Endothelial cell of umbilical vein (primary cell): ENCODE measurements around the gene PHC2. TPM values are rescaled to one million over a fixed set of nuclear protein-coding genes. Genes with fewer than 3 reads are reported as not detected.

Experiments used
- BruUV-seq: library from RNA; stranded (reverse); fragments of 400-500 nt; replicated peaks from 2 replicates; lab custom pipeline; 2021; lab: Mats Ljungman, UMichigan
- CTCF ChIA-PET: fragments of 300-600, 350-600 bp; sonication (Branson Sonifier 250); formaldehyde crosslinking; loops from one replicate; lab custom pipeline; 2021; ENCODE audit warnings: antibody characterized with exemption, inconsistent platforms; lab: Charles Lee
- POLR2A ChIA-PET: fragments of 300-600, 350-600 bp; sonication (Branson Sonifier 250); formaldehyde crosslinking; loops from one replicate; lab custom pipeline; 2021; ENCODE audit warnings: antibody characterized with exemption, inconsistent platforms; lab: Charles Lee
- DNase-seq: peaks from one replicate; pipeline ENCODE4 v3.0.0-alpha.2; 2011; ENCODE audit warnings: low read depth, low spot score
- FAIRE-seq: peaks from 2 replicates; lab custom pipeline; 2011; peaks lifted over from hg19 to GRCh38; lab: Jason Lieb, UNC
- H2AFZ ChIP-seq: 2 replicates; pipeline ENCODE4 v1.6.0; 2012; ENCODE audit warnings: low read depth, low read length, control low read depth, inconsistent platforms
- H3K27ac ChIP-seq: 2 replicates; pipeline ENCODE4 v1.5.1; 2011; ENCODE audit warnings: low read depth, mild to moderate bottlenecking, control low read depth, low read length, moderate library complexity; ENCODE audit not compliant: insufficient read depth
- H3K27me3 ChIP-seq, 2 experiments: 2 replicates each; pipeline versions ENCODE4 v1.6.0 to v1.6.1; 2011; ENCODE audit warnings: low read length in 2 of 2, mixed read lengths in 1 of 2; ENCODE audit not compliant: control insufficient read depth in 2 of 2, insufficient read depth in 2 of 2
- H3K36me3 ChIP-seq, 2 experiments: 2 replicates in 1 of 2; 3 replicates in 1 of 2; pipeline ENCODE4 v1.5.1; 2011; ENCODE audit warnings: low read length in 2 of 2, mild to moderate bottlenecking in 1 of 2, moderate library complexity in 1 of 2; ENCODE audit not compliant: control insufficient read depth in 2 of 2, insufficient read depth in 2 of 2; ENCODE audit errors: extremely low read depth in 1 of 2
- H3K4me1 ChIP-seq: 3 replicates; pipeline ENCODE4 v1.5.1; 2011; ENCODE audit warnings: mild to moderate bottlenecking, low read length; ENCODE audit not compliant: control insufficient read depth, insufficient read depth; ENCODE audit errors: extremely low read depth
- H3K4me2 ChIP-seq: 2 replicates; pipeline ENCODE4 v1.6.1; 2011; ENCODE audit warnings: low read length, control low read depth, mixed read lengths; ENCODE audit not compliant: insufficient read depth
- H3K4me3 ChIP-seq, 3 experiments: fragments of 200-600 bp in 1 of 3; sonication (generic), shearing (Covaris generic) in 1 of 3; replicated peaks in 1 of 3; 2 replicates each; pipeline ENCODE4 v1.5.1; 2011 to 2016; ENCODE audit warnings: control low read depth in 3 of 3, low read length in 3 of 3, mild to moderate bottlenecking in 2 of 3, inconsistent platforms in 1 of 3, low read depth in 1 of 3, moderate library complexity in 1 of 3; ENCODE audit not compliant: insufficient read depth in 1 of 3
- H3K79me2 ChIP-seq: 2 replicates; pipeline ENCODE4 v1.6.0; 2012; ENCODE audit warnings: low read length, inconsistent platforms; ENCODE audit not compliant: control insufficient read depth, insufficient read depth
- H3K9ac ChIP-seq: replicated peaks from 2 replicates; pipeline ENCODE3; 2011; ENCODE audit warnings: low read length, control low read depth; ENCODE audit not compliant: insufficient read depth; ENCODE audit errors: extremely low read depth
- H3K9me1 ChIP-seq: replicated peaks from 3 replicates; pipeline ENCODE4 v1.6.0; 2011; ENCODE audit warnings: mild to moderate bottlenecking, low read length; ENCODE audit not compliant: control insufficient read depth, insufficient read depth; ENCODE audit errors: extremely low read depth
- H3K9me3 ChIP-seq: replicated peaks from 2 replicates; pipeline ENCODE4 v1.5.1; 2012; ENCODE audit warnings: low read length, inconsistent platforms; ENCODE audit not compliant: control insufficient read depth, insufficient read depth
- H4K20me1 ChIP-seq: replicated peaks from 2 replicates; pipeline ENCODE3; 2011; ENCODE audit warnings: mild to moderate bottlenecking, low read length; ENCODE audit not compliant: control insufficient read depth, insufficient read depth; ENCODE audit errors: extremely low read depth
- CTCF ChIP-seq, 2 donors: IDR thresholded peaks; 1 replicate in 1 of 2; 2 replicates in 1 of 2; pipeline ENCODE4 v1.5.1; 2011; ENCODE audit warnings: low read length in 2 of 2, mild to moderate bottlenecking in 2 of 2, moderate library complexity in 2 of 2, control low read depth in 1 of 2, inconsistent platforms in 1 of 2, low read depth in 1 of 2; ENCODE audit not compliant: insufficient read depth in 1 of 2; ENCODE audit errors: extremely low read depth in 1 of 2
- EZH2 ChIP-seq: IDR thresholded peaks from 2 replicates; pipeline ENCODE4 v1.6.1; 2012; ENCODE audit warnings: borderline replicate concordance, low read depth, mild to moderate bottlenecking, moderate library complexity, low read length, inconsistent platforms; ENCODE audit not compliant: severe bottlenecking
- FOS ChIP-seq: IDR thresholded peaks from 2 replicates; pipeline ENCODE4 v1.6.1; 2011; ENCODE audit warnings: mild to moderate bottlenecking, low read length, moderate library complexity, borderline replicate concordance; ENCODE audit not compliant: insufficient read depth
- GATA2 ChIP-seq: IDR thresholded peaks from 2 replicates; pipeline ENCODE4 v1.7.0; 2011; ENCODE audit warnings: low read depth, mild to moderate bottlenecking, moderate library complexity, mixed read lengths, low read length; ENCODE audit not compliant: insufficient read length, insufficient read depth
- JUN ChIP-seq: IDR thresholded peaks from 2 replicates; pipeline ENCODE4 v1.6.1; 2011; ENCODE audit warnings: borderline replicate concordance, low read depth; ENCODE audit not compliant: insufficient read length, insufficient read depth
- MAX ChIP-seq: IDR thresholded peaks from 2 replicates; pipeline ENCODE4 v1.6.1; 2011; ENCODE audit not compliant: insufficient read depth, insufficient read length
- MYC ChIP-seq: IDR thresholded peaks from one replicate; pipeline ENCODE4 v1.6.1; 2011; ENCODE audit warnings: mild to moderate bottlenecking, low read depth, low read length
- POLR2A ChIP-seq: IDR thresholded peaks from 2 replicates; pipeline ENCODE4 v1.6.1; 2012; ENCODE audit warnings: low read depth, mild to moderate bottlenecking, control low read depth, low read length
- POLR2AphosphoS5 ChIP-seq: IDR thresholded peaks from 2 replicates; pipeline ENCODE4 v1.6.1; 2012; ENCODE audit warnings: low read depth, mild to moderate bottlenecking, control low read depth, low read length, moderate library complexity; ENCODE audit not compliant: insufficient read depth
- dilution Hi-C: fragments of 300-500 bp; cut with MboI; formaldehyde crosslinking; loops from one replicate; pipeline ENCODE4 v1.15.0; 2019; ENCODE audit warnings: low sequenced_read_pairs; ENCODE audit not compliant: extremely low pct_ligation_motif_present
- intact Hi-C: fragments of 100-400 bp; cut with micrococcal nuclease; formaldehyde crosslinking; loops from one replicate; pipeline ENCODE4 v1.10.0; 2022
- polyA plus RNA-seq, 4 experiments: library from polyadenylated mRNA; depleted of rRNA in 3 of 4; stranded (reverse) in 3 of 4; unstranded in 1 of 4; fragments of >200 nt; gene quantifications; 2 replicates each; pipeline versions ENCODE4 v1.2.1 to v1.2.3, GENCODE V29; 2011 to 2012; ENCODE audit warnings: missing spikeins in 1 of 4
- total RNA-seq: library from RNA; stranded (reverse); gene quantifications from 2 replicates; pipeline ENCODE4 v1.2.3, GENCODE V29; 2021

PHC2 gene
- total and polyA plus RNA-seq, 2 donors (not counting 3 experiments of a cell fraction or from before 2014, with no cell fraction given) = 65.6 to 79.0 TPM

GRCh38 chr1:33470495-33471012, 39.7 kb upstream of the PHC2 start:
- Histone ChIP-seq H3K9ac (no peak overlapping the region), H3K27me3 (no peaks in the 10 kb centered on the region), H2AFZ (peak overlapping the region; percentile 67), H3K4me1 (peaks cover 13% of the 10 kb centered on the region), H3K9me1 (no peaks in the 10 kb centered on the region), H3K36me3 (no peaks in the 10 kb centered on the region), H3K27ac (no peak overlapping the region), H3K9me3 (no peaks in the 10 kb centered on the region), H3K4me3 (no peak overlapping the region), H3K79me2 (peaks cover 9% of the 10 kb centered on the region), H3K4me2 (no peak overlapping the region), H4K20me1 (no peaks in the 10 kb centered on the region)
- POLR2A ChIA-PET = no interaction called here
- FAIRE-seq (peak; percentile 85), DNase-seq (peak; percentile 81)
- BruUV-seq = no TSS peak
- dilution Hi-C loops (no loop called here), intact Hi-C loops (loop anchor here (1.0 kb wide), 7 partner anchors 39 to 375 kb away; partner anchors contain the start of gene PHC2)
- no peak for TF ChIP-seq MYC
- peak; percentile 82 to 84 for TF ChIP-seq CTCF (IDR thresholded peaks at IDR 0.05; ENCODE audit: extremely low read depth in 1 of 2, insufficient read depth in 1 of 2, low read depth in 1 of 2, low read length in 2 of 2)
- CTCF ChIA-PET = interaction anchor here (0.7 to 5.1 kb wide), 30 partner anchors 11 to 375 kb away, joined by 3 to 97 read pairs (median 4); partner anchors contain the start of genes A3GALT2 and PHC2

- DNase-seq (no peak), FAIRE-seq (peak; percentile 57)
- Histone ChIP-seq H3K27me3 (no peaks in the 10 kb centered on the region), H3K27ac (no peak overlapping the region), H3K4me1 (peaks cover 13% of the 10 kb centered on the region), H3K4me3 (no peak overlapping the region), H2AFZ (no peak overlapping the region), H3K9ac (no peak overlapping the region), H3K9me3 (no peaks in the 10 kb centered on the region), H4K20me1 (no peaks in the 10 kb centered on the region), H3K79me2 (peaks cover 9% of the 10 kb centered on the region), H3K4me2 (no peak overlapping the region), H3K36me3 (no peaks in the 10 kb centered on the region), H3K9me1 (no peaks in the 10 kb centered on the region)
- dilution Hi-C loops = no loop called here
- CTCF ChIA-PET = interaction anchor here (1.0 to 5.1 kb wide), 10 partner anchors 10 to 373 kb away, joined by 3 to 97 read pairs (median 15); no protein-coding TSS in a partner anchor
- POLR2A ChIA-PET = no interaction called here
- intact Hi-C loops = loop anchor here (1.0 kb wide), 7 partner anchors 38 to 374 kb away; partner anchors contain the start of gene PHC2
- BruUV-seq = no TSS peak
- TF ChIP-seq GATA2 (no peak), POLR2A (no peak), FOS (no peak), MAX (no peak), MYC (no peak), POLR2AphosphoS5 (no peak), EZH2 (no peak), CTCF (IDR thresholded peaks at IDR 0.05; ENCODE audit: extremely low read depth in 1 of 2, insufficient read depth in 1 of 2, low read depth in 1 of 2, low read length in 2 of 2) (no peak), JUN (no peak)
Measured at GRCh38 chr1:33469691-33470090, 38.8 kb upstream of the PHC2 start.
